Astrocyte (in vitro differentiated cells and primary cell): ENCODE results near the gene SMIM36. TPM values are rescaled to one million over a fixed set of nuclear protein-coding genes. Genes with fewer than 3 reads are reported as not detected.

Experiments used
- DNase-seq: peaks from one replicate; pipeline ENCODE4 v3.0.0-alpha.2; 2010; ENCODE audit warnings: low read depth
- FAIRE-seq: peaks from 2 replicates; lab custom pipeline; 2011; peaks lifted over from hg19 to GRCh38; lab: Jason Lieb, UNC
- H2AFZ ChIP-seq: 2 replicates; pipeline ENCODE4 v1.6.0; 2012; ENCODE audit warnings: low read depth, low read length, inconsistent platforms
- H3K27ac ChIP-seq: 2 replicates; pipeline ENCODE4 v1.5.1; 2011; ENCODE audit warnings: low read depth, low read length, inconsistent platforms
- H3K27me3 ChIP-seq: 2 replicates; pipeline ENCODE4 v1.6.0; 2011; ENCODE audit warnings: low read length, inconsistent platforms; ENCODE audit not compliant: insufficient read depth
- H3K36me3 ChIP-seq: 2 replicates; pipeline ENCODE4 v1.5.1; 2011; ENCODE audit warnings: low read length, inconsistent platforms; ENCODE audit not compliant: insufficient read depth
- H3K4me1 ChIP-seq: 2 replicates; pipeline ENCODE4 v1.5.1; 2011; ENCODE audit warnings: low read length, inconsistent platforms; ENCODE audit not compliant: insufficient read depth
- H3K4me2 ChIP-seq: 2 replicates; pipeline ENCODE4 v1.6.0; 2012; ENCODE audit warnings: low read length, inconsistent platforms
- H3K4me3 ChIP-seq: 2 replicates; pipeline ENCODE4 v1.5.1; 2011; ENCODE audit warnings: low read depth, mild to moderate bottlenecking, low read length, inconsistent platforms; ENCODE audit not compliant: insufficient read depth
- H3K79me2 ChIP-seq: 2 replicates; pipeline ENCODE4 v1.6.0; 2012; ENCODE audit warnings: mild to moderate bottlenecking, low read length, inconsistent platforms; ENCODE audit not compliant: insufficient read depth
- H3K9ac ChIP-seq: 2 replicates; pipeline ENCODE4 v1.6.0; 2012; ENCODE audit warnings: mild to moderate bottlenecking, low read length, inconsistent platforms
- H3K9me3 ChIP-seq: 2 replicates; pipeline ENCODE4 v1.5.1; 2012; ENCODE audit warnings: low read depth, mild to moderate bottlenecking, low read length, inconsistent platforms; ENCODE audit not compliant: insufficient read depth
- H4K20me1 ChIP-seq: 2 replicates; pipeline ENCODE4 v1.6.0; 2012; ENCODE audit warnings: low read length, inconsistent platforms; ENCODE audit not compliant: insufficient read depth
- H3K27ac Mint-ChIP-seq: one replicate; pipeline ENCODE4 v1.8.0; 2021; ENCODE audit warnings: mild to moderate bottlenecking, mixed read lengths; ENCODE audit not compliant: unreplicated experiment
- H3K27me3 Mint-ChIP-seq: one replicate; pipeline ENCODE4 v1.8.0; 2021; ENCODE audit warnings: low read depth, mixed read lengths; ENCODE audit not compliant: unreplicated experiment
- H3K36me3 Mint-ChIP-seq: one replicate; pipeline ENCODE4 v1.8.0; 2021; ENCODE audit warnings: low read depth, mixed read lengths; ENCODE audit not compliant: unreplicated experiment
- H3K4me1 Mint-ChIP-seq: one replicate; pipeline ENCODE4 v1.8.0; 2021; ENCODE audit warnings: low read depth, mixed read lengths; ENCODE audit not compliant: unreplicated experiment
- H3K4me3 Mint-ChIP-seq: one replicate; pipeline ENCODE4 v1.8.0; 2021; ENCODE audit warnings: mild to moderate bottlenecking, moderate library complexity, mixed read lengths; ENCODE audit not compliant: unreplicated experiment
- H3K9me3 Mint-ChIP-seq: one replicate; pipeline ENCODE4 v1.8.0; 2021; ENCODE audit warnings: mild to moderate bottlenecking, mixed read lengths; ENCODE audit not compliant: unreplicated experiment
- EZH2 ChIP-seq: IDR thresholded peaks from 2 replicates; pipeline ENCODE4 v1.6.1; 2012; ENCODE audit warnings: mild to moderate bottlenecking, low read length, inconsistent platforms; ENCODE audit not compliant: insufficient read depth
- total RNA-seq: library from RNA; stranded (reverse); gene quantifications from 2 replicates; pipeline ENCODE4 v1.2.1, GENCODE V29; 2021
- TF ChIP-seq, protein P1 (sequence below): IDR thresholded peaks from 2 replicates; pipeline ENCODE4 v1.5.1; 2011; ENCODE audit warnings: low read depth, mild to moderate bottlenecking, inconsistent platforms, low read length, moderate library complexity; ENCODE audit not compliant: insufficient read depth

SMIM36 gene
- total RNA-seq, 1 donor from 2014 or later = not detected

GRCh38 chr17:55482591-55483389, 28.5 kb downstream of the SMIM36 start:
- H3K79me2 ChIP-seq = no peaks in the 10 kb centered on the region
- H4K20me1 ChIP-seq = no peaks in the 10 kb centered on the region
- H3K36me3 ChIP-seq = no peaks in the 10 kb centered on the region
- no peak for FAIRE-seq
- no peak overlapping the region for H3K27ac ChIP-seq
- Mint-ChIP-seq H3K36me3 (no peaks in the 10 kb centered on the region), H3K4me1 (peaks cover 14% of the 10 kb centered on the region), H3K27me3 (no peaks in the 10 kb centered on the region), H3K27ac (no peak overlapping the region), H3K9me3 (peaks cover 2% of the 10 kb centered on the region), H3K4me3 (no peak overlapping the region)
- H2AFZ ChIP-seq = no peak overlapping the region
- no peaks in the 10 kb centered on the region for H3K9me3 ChIP-seq
- DNase-seq = no peak
- H3K4me1 ChIP-seq = no peaks in the 10 kb centered on the region
- H3K4me2 ChIP-seq = no peak overlapping the region
- no peak overlapping the region for H3K9ac ChIP-seq
- no peak overlapping the region for H3K4me3 ChIP-seq
- peaks cover 2% of the 10 kb centered on the region for H3K27me3 ChIP-seq
- no peak for TF ChIP-seq EZH2
- TF ChIP-seq, protein P1, sequence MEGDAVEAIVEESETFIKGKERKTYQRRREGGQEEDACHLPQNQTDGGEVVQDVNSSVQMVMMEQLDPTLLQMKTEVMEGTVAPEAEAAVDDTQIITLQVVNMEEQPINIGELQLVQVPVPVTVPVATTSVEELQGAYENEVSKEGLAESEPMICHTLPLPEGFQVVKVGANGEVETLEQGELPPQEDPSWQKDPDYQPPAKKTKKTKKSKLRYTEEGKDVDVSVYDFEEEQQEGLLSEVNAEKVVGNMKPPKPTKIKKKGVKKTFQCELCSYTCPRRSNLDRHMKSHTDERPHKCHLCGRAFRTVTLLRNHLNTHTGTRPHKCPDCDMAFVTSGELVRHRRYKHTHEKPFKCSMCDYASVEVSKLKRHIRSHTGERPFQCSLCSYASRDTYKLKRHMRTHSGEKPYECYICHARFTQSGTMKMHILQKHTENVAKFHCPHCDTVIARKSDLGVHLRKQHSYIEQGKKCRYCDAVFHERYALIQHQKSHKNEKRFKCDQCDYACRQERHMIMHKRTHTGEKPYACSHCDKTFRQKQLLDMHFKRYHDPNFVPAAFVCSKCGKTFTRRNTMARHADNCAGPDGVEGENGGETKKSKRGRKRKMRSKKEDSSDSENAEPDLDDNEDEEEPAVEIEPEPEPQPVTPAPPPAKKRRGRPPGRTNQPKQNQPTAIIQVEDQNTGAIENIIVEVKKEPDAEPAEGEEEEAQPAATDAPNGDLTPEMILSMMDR = no peak

DNA sequence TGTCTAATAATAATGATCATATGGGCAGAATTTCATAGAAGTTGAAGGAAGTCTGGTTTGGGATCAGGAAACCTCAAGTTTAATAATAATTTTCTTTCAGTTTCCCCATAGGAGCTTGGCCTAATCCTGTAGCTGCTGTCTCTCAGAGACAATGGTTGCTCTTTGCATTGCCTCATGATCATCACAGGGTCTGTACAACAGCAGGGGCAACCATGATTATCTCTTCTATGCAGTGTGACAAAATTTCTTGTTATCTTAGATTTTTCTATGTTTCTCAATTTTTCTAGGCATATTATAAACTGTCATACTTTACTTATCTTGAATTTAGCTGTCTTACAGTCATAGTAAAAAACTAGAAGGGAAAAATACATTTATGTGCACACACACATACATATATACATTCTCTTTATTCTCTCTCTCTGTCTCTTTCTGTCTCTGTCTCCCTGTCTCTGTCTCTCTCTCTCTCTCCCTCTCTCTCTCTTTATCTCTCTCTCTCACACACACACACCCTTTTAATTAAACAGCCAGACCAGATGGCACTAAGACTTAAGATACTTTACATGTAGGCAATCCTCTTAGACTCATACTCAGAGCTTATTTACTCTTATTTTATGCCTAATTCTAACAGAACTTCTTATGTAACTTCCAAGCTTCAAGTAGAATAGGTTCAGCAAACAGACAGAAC, 30.5 kb downstream of the SMIM36 start:
- FAIRE-seq = no peak
- Histone ChIP-seq H3K79me2 (no peaks in the 10 kb centered on the region), H4K20me1 (no peaks in the 10 kb centered on the region), H3K9ac (no peak overlapping the region), H3K4me1 (no peaks in the 10 kb centered on the region), H3K9me3 (no peaks in the 10 kb centered on the region), H3K27me3 (peaks cover 2% of the 10 kb centered on the region), H2AFZ (no peak overlapping the region), H3K4me3 (no peak overlapping the region), H3K36me3 (no peaks in the 10 kb centered on the region), H3K4me2 (no peak overlapping the region), H3K27ac (no peak overlapping the region)
- H3K4me1 Mint-ChIP-seq = peaks cover 13% of the 10 kb centered on the region
- TF ChIP-seq, protein P1 = no peak
- no peak for TF ChIP-seq EZH2
- no peak overlapping the region for H3K27ac Mint-ChIP-seq
- no peaks in the 10 kb centered on the region for H3K36me3 Mint-ChIP-seq
- no peak for DNase-seq
- no peak overlapping the region for H3K4me3 Mint-ChIP-seq
- H3K9me3 Mint-ChIP-seq = peaks cover 2% of the 10 kb centered on the region
- no peaks in the 10 kb centered on the region for H3K27me3 Mint-ChIP-seq
